ENCODE data around the gene CEP170. TPM values are rescaled to one million over a fixed set of nuclear protein-coding genes. Genes with fewer than 3 reads are reported as not detected.

Gene CEP170
- total RNA-seq, 1 donor from 2014 or later, result 39.3 TPM

GRCh38 chr1:243268751-243269460 lies 13.8 kb upstream of the CEP170 start:
- no peak for DNase-seq (ENCODE audit: extremely low spot score in 2 of 2)
- Histone ChIP-seq H3K36me3 (peaks cover 0 to 8% of the 10 kb centered on the region in 2 donors), H3K9me3 (no peaks in the 10 kb centered on the region), H3K4me3 (no peak overlapping the region), H3K27me3 (no peaks in the 10 kb centered on the region), H3K27ac (no peak overlapping the region), H3K4me1 (peaks cover 18% of the 10 kb centered on the region)
- intact Hi-C loops (cut with DNase I), result loop anchor here (10.0 kb wide), 1 partner anchor 1566 kb away; the partner anchor contains the start of gene COX20
- no peak for TF ChIP-seq POLR2AphosphoS5 (IDR thresholded peaks at IDR 0.05; ENCODE audit: insufficient read depth in 1 of 2, low read depth in 1 of 2)
- TF ChIP-seq POLR2A (IDR thresholded peaks at IDR 0.05), result no peak
- TF ChIP-seq CTCF (IDR thresholded peaks at IDR 0.05), result no peak

- peaks cover 25% of the 10 kb centered on the region for H3K4me1 ChIP-seq
- H3K4me3 ChIP-seq, result no peak overlapping the region
- H3K36me3 ChIP-seq, result peaks cover 0 to 8% of the 10 kb centered on the region in 2 donors
- no peak for DNase-seq (ENCODE audit: extremely low spot score in 2 of 2)
- intact Hi-C loops (cut with DNase I), result loop anchor here (10.0 kb wide), 1 partner anchor 1567 kb away; the partner anchor contains the start of gene COX20
- H3K9me3 ChIP-seq, result no peaks in the 10 kb centered on the region
- no peak overlapping the region for H3K27ac ChIP-seq
- H3K27me3 ChIP-seq, result no peaks in the 10 kb centered on the region
- TF ChIP-seq CTCF (IDR thresholded peaks at IDR 0.05), result no peak
- no peak for TF ChIP-seq POLR2AphosphoS5 (IDR thresholded peaks at IDR 0.05; ENCODE audit: insufficient read depth in 1 of 2, low read depth in 1 of 2)
- no peak for TF ChIP-seq POLR2A (IDR thresholded peaks at IDR 0.05)
These were observed 13.0 kb upstream of the CEP170 start for GRCh38 chr1:243267914-243268653.

- Histone ChIP-seq H3K4me1 (peaks cover 25% of the 10 kb centered on the region), H3K27ac (no peak overlapping the region)
These were observed 12.4 kb upstream of the CEP170 start for GRCh38 chr1:243267471-243267880.

DNA sequence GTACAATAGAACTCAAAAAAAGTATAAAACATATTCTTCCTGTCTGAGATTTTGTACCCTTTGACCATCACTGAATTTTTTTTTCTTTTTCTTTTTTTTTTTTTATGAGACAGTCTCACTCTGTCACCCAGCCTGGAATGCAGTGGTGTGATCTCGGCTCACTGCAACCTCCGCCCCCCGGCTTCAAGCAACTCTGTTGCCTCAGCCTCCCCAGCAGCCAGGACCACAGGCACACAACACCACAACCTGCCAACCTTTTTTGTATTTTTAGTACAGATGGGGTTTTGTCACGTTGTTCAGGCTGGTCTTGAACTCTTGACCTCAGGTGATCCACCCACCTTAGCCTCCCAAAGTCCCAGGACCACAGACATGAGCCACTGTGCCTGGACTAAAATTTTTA lies 11.2 kb upstream of the CEP170 start:
- Histone ChIP-seq H3K36me3 (peaks cover 0 to 8% of the 10 kb centered on the region in 2 donors), H3K9me3 (no peaks in the 10 kb centered on the region), H3K4me3 (no peak overlapping the region), H3K4me1 (peaks cover 25% of the 10 kb centered on the region), H3K27ac (no peak overlapping the region), H3K27me3 (no peaks in the 10 kb centered on the region)
- intact Hi-C loops (cut with DNase I), result loop anchor here (10.0 kb wide), 1 partner anchor 1569 kb away; the partner anchor contains the start of gene COX20
- DNase-seq (ENCODE audit: extremely low spot score in 2 of 2), result no peak
- no peak for TF ChIP-seq POLR2AphosphoS5 (IDR thresholded peaks at IDR 0.05; ENCODE audit: insufficient read depth in 1 of 2, low read depth in 1 of 2)
- no peak for TF ChIP-seq POLR2A (IDR thresholded peaks at IDR 0.05)
- no peak for TF ChIP-seq CTCF (IDR thresholded peaks at IDR 0.05)

More at GRCh38 chr1:243267471-243267880, 12.4 kb upstream of the CEP170 start:
- Histone ChIP-seq H3K27me3 (no peaks in the 10 kb centered on the region), H3K9me3 (no peaks in the 10 kb centered on the region), H3K36me3 (peaks cover 0 to 8% of the 10 kb centered on the region in 2 donors), H3K4me3 (no peak overlapping the region)
- intact Hi-C loops (cut with DNase I), result loop anchor here (10.0 kb wide), 1 partner anchor 1567 kb away; the partner anchor contains the start of gene COX20
- TF ChIP-seq CTCF (IDR thresholded peaks at IDR 0.05), result no peak
- TF ChIP-seq POLR2A (IDR thresholded peaks at IDR 0.05), result no peak
- no peak for TF ChIP-seq POLR2AphosphoS5 (IDR thresholded peaks at IDR 0.05; ENCODE audit: insufficient read depth in 1 of 2, low read depth in 1 of 2)
- no peak for DNase-seq (ENCODE audit: extremely low spot score in 2 of 2)
